NCI-H526 treated with DMSO at 0.1 percent for 48 hours (cell line): ENCODE results near the gene WDR7.
"Not testable (repeated sequence)": the region's sequence is repeated elsewhere in the genome, so short reads cannot be mapped to it uniquely, and the experiment has no call there.

Experiments used
- DNase-seq: peaks from one replicate; lab custom pipeline; 2025; lab: John Stamatoyannopoulos, UW

WDR7 gene

DNA sequence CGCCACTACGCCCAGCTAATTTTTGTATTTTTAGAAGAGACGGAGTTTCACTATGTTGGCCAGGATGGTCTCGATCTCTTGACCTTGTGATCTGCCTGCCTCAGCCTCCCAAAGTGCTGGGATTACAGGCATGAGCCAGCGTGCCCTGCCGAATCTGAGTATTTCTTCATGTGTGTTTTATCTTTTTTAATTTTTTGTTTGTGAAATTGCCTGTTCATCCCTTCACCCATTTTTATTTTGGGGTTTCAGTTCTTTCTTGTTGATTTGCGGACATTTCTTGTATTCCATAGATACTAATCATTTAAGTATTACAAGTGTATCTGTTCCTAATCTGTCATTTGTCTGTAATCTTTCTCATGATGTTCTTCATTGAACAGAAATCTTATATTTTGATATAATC is 3.1 kb downstream of the WDR7 start:
- DNase-seq: not testable (repeated sequence)

DNA sequence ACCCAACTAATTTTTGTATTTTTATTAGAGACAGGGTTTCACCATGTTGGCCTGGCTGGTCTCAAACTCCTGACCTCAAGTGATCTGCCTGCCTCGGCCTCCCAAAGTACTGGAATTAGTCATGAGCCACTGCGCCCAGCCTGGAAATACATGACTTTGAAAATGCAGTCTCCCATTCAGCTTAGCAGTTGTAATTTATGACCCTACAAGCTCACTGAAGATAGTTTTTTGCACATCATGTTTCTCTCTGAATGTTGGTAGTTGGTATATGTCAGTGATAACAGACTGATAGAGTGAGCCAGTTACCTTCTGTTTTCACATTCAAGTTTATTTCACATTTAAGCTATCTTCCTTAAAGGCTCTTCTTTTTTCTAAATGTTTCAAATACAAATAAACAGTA is 7.1 kb downstream of the WDR7 start:
- no peak for DNase-seq

DNA sequence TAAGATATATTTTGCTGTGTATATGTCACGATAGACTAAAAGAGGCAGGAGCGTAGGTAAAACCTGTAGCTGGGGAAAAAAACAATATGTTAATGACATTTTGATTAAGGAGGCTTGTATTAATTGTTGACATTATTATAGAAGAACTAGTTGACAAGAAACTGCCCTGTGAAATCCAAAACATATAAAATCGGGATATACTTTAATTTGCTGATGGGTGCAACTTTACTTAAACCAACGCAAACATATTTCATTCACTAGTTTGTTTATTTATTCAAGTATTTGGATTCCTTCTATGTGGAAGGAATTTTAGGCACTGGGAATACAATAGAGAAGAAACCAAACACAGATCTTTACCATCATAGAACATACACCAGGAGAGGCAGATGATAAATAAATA is 8.0 kb downstream of the WDR7 start:
- no peak for DNase-seq

DNA sequence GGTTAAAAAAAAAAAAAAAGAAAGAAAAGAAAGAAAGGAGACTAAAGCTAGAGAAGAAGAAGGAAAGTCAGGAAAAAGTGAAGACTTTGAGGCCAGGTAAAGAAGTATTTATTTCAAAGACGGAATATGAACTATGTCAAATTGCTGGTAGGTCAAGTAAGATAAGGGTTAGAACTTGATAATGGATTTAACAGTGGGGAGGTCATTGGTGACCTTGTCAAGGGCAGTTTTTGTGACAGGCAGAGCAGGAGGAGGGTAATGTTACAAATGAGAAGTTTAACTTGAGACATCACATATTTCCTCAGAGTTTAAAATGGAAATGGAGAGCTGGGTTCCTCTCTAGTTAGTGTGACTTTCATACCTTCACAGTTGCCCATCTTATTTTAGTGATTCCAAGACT is 9.5 kb downstream of the WDR7 start:
- DNase-seq: no peak

DNA sequence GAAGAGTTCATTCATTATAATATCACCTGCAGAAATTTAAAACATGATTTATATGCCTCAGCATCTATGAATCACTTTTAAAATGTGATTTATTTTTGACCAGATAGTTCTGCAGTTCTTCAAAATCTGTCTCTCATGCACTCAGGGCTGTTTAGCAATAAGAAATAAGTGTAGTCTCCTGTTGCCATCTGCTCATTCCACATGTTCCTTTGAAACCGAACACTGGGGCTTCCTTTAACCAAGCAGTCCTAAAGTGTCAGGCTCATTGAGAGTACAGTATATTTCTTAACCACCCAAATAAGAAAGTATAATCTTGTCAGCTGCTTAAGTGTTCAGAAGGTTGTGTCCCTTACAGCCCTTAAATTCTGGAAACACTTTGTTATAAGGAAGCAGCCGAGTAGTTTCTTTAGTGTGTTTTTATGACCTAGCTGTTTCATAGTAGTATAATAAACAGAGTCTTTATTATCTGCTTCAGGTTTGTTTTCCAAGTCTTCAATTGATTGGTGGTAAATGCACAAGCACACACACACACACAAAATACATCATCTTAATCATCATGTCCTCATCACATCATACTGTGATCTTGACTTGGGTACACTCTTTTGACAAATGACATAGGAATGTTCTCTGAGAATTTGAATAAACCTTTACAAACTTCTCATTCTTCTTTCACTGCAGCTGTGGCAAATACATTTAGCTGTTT is 10.4 kb downstream of the WDR7 start:
- DNase-seq: no peak

DNA sequence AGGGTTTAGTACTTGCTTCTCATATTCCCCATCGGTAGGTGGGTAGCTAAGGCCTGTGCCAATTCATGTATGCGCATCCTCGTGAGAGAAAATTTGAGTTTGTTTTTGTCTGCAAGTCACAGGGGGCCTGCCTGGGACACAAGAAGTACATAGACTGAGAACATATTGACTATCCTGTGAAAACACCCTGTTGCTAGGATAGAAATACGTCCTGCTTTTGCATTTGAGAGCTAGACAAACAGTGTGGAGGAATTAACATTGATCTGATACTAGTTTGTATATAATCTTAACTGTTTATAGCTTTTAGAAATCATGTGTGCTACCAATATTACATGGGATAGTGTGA is 10.9 kb downstream of the WDR7 start:
- DNase-seq: peak; percentile 8

DNA sequence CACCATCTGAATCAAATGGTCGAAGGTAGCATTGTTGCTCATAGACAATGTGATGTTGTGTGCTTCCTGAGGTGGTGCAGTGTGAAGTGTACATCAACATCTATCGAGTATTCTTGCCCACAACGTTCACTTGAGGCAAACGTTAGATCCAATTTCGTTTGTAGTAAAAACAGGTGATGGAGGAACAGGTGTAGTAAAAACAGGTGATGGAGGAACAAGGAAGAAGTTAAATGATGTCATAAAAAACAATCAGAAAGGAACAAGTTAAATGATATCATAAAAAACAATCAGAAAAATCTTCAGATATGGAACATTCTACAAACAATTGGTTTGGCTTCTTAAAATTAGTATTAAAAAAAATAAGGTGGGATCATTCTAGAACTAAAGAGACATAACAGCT is 11.3 kb downstream of the WDR7 start:
- peak; percentile 47 for DNase-seq

DNA sequence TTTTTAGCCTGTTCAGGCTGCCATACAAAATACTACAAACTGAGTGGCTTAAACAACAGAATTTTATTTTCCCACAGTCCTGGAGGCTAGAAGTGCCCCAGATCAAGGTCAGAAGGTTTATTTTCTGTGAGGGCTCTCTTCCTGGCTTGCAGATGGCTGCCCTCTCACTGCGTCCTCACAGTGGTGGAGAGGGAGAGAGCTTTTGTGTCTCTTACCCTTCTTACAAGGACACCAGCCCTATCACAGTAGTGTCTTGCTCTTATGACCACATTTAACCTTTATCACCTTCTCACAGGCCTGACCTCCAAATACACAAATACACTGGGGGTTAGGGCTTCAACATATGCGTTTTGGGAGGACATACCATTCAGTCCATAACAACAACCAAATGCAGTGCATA is 11.7 kb downstream of the WDR7 start:
- DNase-seq: no peak

DNA sequence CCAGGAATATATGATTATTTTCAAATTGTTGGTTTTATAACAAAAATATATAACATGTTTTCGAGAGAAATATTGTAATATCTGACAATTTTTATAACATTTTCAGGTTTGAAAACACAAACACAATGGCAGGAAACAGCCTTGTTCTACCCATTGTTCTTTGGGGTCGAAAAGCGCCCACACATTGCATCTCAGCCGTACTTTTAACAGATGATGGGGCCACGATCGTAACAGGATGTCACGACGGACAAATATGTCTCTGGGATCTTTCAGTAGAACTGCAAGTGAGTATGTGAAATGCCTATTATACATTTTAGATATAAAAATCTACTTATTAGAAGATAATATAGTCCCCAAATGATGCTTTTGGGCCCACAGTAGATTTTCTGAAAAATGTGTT is 21.2 kb downstream of the WDR7 start:
- DNase-seq: no peak

DNA sequence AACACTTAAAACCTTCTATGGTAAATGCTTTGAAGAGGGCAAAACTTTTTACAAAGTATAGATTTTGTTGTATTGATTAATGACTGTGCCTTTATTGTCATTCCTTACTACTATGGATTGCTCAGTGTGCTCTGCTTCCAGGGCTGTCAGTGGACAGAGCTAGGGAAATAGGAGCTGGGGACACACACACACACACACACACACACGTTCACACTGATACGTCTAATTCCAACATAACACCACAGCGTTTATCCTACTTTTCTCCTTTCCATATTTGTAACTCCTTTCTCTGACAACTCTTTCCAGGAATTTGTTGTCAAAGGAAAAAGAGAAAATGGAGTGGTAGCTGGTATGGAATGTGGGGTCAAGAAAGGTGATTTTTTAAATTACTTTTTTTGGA is 21.8 kb downstream of the WDR7 start:
- DNase-seq: no peak

DNA sequence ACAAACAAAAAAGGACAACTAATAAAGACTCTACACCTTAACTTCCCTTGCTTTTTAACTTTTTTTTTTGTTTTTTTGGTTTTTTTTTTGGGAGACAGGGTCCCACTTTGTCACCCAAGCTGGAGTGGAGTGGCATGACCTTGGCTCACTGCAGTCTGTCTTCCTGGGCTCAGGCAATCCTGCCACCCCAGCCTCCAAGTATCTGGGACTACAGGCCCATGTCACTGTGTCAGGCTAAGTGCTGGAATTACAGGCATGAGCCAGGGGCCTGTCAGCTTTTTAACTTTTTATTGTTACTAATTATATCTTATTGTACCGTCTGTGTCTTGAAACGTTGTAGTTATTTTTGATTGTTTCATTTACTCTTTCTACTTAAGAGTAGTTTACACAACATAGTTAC is 25.5 kb downstream of the WDR7 start:
- DNase-seq: no peak

DNA sequence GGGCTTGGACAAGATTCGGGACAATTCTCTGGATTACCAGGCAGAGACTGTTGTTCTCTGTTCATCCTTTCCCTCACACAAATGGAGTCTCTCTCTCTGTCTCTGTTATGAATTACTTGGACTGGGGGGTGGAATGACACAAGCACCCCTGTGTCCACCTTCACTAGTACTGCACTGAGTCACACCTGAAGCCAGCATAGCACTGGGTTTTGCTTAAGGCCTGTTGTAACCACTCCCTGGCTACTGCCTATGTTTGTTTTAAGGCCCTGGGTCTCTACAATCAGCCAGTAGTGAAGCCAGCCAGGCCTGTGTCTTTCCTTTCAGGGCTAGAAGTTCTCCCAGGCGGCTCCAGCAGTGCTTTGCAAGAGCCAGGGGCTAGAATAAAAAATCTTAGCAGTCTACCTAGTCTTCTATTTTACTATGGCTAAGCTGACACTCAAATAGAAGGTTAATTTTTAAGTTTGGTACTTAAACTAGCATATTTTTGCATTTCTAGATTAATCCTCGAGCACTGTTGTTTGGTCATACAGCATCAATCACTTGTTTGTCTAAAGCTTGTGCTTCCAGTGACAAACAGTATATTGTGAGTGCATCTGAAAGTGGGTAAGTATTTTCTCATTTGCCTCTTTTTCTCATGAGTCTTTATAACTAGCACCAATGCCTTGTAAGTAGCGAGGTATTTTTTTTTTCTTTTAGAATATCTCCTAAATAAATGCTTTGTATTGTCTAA is 27.8 kb downstream of the WDR7 start:
- DNase-seq: no peak

DNA sequence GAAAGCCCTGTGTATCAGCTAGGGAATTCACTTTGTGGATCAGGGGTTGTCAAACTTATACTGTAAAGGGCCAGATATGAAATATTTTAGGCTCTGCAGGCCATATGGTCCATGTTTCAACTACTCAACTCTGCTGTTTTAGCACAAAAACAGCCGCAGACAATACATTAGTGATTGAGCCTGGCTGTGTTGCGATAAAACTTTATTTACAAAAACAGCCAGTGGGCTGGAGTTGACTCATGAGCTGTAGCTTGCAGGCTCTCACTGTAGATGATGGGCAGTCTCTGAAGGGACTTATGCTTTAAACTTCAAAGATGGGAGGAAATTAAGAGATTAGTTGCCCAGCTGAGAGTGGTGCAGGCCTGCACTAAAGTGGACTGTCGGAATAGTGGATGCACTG is 33.1 kb downstream of the WDR7 start:
- no peak for DNase-seq

DNA sequence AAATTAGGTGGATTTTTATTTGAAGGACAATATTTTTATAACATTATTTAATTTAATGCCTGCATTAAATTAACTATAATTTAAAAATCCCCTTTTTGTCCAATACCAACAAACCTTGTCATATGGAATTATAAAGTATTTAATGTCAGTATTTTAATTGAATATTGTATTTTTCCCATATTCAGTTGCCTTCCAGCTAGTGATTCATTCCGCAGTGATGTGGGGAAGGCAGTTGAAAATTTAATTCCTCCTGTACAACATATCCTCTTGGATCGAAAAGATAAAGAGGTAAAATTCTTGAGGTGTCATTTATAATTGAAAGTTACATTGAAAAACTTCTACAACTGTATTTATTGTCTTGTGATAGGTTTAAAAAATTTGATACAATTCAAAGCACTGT is 40.4 kb downstream of the WDR7 start:
- no peak for DNase-seq

DNA sequence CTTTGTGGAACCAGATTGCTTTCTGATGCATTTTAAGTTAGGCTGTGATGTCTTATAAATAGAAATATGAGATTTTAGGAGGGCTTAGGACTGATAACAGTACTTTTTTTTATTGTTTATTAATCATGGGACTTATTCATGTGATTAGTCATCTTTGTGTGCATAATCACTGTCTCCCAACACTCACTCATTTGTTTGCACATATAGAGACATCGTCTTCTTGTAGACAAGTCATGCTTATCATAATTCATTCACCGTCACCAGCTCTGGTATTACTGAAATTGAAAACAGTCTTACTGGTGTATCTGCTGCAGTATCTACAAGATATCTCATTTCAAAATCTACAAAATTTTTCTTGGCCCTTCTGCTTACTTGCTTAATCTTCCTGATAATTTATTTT is 45.8 kb downstream of the WDR7 start:
- no peak for DNase-seq

DNA sequence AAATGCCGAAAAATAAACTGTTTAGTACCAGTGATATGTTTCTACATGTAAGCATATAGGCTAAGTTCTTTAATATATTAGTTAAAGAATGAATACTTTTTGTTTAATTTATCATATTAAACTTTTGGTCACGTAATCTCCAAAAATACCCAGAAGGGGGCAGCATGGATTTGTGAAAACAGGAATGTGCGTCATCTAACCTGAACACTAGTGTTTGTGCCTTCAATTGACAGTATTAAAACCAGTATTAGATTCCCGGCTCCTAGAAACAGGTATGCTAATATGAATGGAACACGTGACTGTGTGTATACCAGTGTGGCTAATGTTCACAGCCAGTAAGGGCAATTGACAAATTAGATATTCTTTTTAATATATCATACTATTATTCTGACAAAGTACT is 51.8 kb downstream of the WDR7 start:
- peak; percentile 68 for DNase-seq

DNA sequence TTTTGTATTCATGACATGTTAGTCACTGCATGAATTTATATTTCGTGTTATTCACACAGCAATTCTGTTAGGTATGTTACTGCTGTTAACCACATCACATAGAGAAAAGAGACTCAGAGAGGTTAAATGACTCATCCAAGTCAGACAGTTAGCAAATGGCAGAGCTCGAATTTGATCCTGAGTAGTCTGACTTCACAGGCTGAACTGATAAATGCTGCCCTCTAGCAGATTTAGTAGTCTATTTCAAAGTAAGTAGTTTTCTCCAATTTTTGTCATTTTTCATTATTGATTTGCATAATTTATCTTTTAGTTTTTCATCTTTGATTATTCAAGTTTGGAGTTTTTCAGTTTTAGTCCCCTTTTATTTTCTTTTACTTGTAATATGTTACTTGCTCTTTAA is 58.3 kb downstream of the WDR7 start:
- no peak for DNase-seq

DNA sequence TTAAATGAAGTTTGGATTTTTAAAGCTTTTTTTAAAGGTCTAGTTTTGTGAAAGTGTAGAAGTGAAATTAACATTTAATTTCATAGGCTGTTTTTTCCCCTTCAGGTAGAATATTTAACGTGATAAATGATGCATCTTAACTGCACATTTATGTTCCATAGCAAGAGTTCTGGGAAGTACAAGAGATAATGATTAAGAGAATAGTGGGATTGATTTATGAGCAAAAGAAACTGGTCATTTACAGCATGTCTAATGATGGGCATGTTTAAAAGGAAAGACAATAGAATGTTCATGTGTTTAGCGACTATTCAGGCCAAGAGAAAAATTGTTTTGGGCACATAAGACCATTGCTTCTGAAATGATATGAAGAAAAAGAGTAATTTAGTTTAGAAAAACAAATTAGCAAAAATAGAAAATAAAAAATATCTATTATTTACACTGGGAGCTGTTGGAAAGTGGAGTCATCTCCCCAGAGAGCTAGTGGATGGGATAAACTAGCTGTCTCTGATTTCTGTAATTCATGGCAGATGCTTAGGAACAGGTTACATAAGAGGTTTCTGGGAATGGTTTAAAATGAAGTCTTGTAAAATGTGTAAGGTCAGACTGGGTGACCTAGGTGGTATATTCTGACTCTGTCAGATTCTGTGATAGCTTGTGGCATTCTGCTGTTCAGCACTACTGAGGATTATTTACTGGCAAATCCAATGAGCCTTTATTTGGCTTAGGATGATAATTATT is 60.7 kb downstream of the WDR7 start:
- no peak for DNase-seq

DNA sequence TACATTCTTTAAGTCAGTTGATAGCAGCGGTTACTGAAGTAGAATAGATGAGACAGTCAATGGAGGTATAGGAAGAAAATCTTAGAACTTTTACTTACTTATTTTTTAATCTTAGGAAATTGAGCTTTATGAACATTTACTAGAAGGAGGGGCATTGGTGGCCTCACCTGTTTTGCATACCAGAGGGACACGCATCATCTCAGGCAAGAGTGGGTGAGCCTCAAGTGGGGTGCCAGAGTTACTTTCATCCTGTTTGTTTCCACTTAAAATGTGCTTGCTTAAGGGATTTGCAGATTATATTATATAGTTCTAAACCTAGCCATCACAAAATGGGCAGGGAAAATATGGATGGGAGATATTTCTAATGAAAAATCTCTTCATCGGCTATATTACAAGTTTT is 61.6 kb downstream of the WDR7 start:
- no peak for DNase-seq

DNA sequence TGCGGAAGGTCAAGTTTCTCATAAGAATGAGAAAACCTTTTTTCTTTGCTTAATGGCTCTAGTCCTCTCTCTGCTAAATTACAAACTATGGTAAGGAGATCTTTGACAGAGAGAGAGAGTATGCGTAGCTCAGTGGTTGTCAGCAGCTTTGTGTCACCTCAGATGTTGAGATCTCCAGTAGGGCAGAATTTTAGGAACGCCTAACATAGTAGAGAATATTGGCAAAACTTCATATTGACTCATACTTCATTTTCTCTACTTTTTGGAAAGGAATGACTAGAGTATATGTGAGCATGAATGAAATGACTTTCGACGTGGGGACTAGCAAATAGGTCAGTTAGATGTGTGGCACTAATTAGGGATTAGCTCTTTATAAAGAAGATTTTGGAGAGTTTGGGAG is 64.0 kb downstream of the WDR7 start:
- DNase-seq: no peak

DNA sequence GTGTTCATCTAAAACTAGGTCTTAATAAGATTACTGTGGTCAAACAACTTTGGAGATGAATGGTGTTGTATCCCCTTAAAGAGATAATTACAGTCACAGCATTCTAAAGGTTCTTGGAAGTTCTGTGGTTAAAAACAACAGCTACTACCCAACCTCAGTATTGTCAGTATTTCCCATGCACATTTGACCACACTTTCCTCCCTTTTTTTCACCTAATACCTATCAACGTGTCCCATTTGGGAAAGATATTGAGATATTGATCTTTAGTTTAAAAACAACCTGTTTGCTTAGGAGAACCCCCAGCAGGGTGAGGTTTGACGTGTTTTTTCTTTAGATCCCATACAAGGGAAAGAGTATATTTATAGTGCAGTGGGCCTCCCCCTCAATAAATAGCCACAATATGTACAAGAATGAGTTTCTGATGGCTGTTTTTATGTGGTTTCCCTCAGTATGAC is 65.6 kb downstream of the WDR7 start:
- DNase-seq: no peak

DNA sequence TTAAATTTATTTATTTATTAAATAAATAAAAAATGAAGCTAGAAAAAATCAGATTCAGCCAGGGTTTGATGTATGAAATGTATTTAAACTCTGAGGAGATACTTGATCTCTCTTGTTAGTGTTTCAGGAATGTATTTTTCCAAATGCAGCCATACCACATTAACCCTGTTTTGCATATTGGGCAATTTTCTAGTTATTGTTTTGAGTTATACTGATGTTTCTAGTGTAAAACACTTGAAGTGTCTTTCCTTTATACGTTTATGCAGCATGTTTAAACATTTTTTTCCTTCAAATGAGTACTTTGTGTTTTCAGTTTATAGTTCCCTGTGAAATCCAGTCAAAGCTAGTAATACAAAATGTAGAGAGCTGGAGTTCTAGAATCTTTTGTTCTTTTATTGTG is 69.9 kb downstream of the WDR7 start:
- no peak for DNase-seq

DNA sequence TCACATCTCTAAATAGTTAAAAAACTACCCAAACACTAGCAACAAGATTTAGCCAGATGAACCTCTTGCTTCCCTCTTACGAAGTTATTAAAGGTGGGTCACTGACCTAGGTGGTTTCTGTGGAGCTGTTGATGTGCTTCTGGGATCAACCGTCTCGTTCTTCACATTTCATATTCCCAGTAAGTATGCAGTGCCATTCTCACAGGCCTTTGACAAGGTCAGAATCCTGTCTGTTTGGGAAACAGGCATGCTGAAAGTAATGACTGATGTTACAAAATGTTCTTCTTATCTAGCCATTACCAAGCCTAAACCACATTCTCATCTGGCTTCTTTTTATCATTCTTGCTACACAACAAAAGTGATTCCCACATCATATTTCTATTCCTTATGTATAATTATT is 70.3 kb downstream of the WDR7 start:
- DNase-seq: no peak
